Omental fat pad (tissue), 4 donors: ENCODE results near the gene TRAPPC12. TPM values are rescaled to one million over a fixed set of nuclear protein-coding genes. Genes with fewer than 3 reads are reported as not detected.

ENCODE experiments used
- ATAC-seq: fragments of 150-250 bp; one replicate; pipeline ENCODE4 v1.9.1; 2016; ENCODE audit warnings: mild to moderate bottlenecking, moderate library complexity; ENCODE audit not compliant: low FRiP score
- DNase-seq: peaks from one replicate; pipeline ENCODE4 v3.0.0-alpha.2; 2019; ENCODE audit warnings: low spot score
- total RNA-seq, 4 donors: library from RNA; depleted of rRNA; stranded (reverse); fragments of >200 nt; gene quantifications; one replicate each; pipeline ENCODE4 v1.1.0, GENCODE V29; 2016
- TF ChIP-seq, protein P1 (sequence below), 3 donors: fragments of 450-650 bp; IDR thresholded peaks; one replicate each; pipeline ENCODE4 v1.5.1; 2016 to 2017; ENCODE audit warnings: antibody characterized with exemption in 3 of 3, mild to moderate bottlenecking in 3 of 3, moderate library complexity in 2 of 3

Gene TRAPPC12
- total RNA-seq, 4 donors from 2014 or later: 39.3 to 92.1 (median 53.9) TPM

GRCh38 chr2:3526871-3527270 lies 147.4 kb downstream of the TRAPPC12 start:
- TF ChIP-seq, protein P1, sequence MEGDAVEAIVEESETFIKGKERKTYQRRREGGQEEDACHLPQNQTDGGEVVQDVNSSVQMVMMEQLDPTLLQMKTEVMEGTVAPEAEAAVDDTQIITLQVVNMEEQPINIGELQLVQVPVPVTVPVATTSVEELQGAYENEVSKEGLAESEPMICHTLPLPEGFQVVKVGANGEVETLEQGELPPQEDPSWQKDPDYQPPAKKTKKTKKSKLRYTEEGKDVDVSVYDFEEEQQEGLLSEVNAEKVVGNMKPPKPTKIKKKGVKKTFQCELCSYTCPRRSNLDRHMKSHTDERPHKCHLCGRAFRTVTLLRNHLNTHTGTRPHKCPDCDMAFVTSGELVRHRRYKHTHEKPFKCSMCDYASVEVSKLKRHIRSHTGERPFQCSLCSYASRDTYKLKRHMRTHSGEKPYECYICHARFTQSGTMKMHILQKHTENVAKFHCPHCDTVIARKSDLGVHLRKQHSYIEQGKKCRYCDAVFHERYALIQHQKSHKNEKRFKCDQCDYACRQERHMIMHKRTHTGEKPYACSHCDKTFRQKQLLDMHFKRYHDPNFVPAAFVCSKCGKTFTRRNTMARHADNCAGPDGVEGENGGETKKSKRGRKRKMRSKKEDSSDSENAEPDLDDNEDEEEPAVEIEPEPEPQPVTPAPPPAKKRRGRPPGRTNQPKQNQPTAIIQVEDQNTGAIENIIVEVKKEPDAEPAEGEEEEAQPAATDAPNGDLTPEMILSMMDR (IDR thresholded peaks at IDR 0.05): no peak
- DNase-seq (no peak), ATAC-seq (no peak)

DNA sequence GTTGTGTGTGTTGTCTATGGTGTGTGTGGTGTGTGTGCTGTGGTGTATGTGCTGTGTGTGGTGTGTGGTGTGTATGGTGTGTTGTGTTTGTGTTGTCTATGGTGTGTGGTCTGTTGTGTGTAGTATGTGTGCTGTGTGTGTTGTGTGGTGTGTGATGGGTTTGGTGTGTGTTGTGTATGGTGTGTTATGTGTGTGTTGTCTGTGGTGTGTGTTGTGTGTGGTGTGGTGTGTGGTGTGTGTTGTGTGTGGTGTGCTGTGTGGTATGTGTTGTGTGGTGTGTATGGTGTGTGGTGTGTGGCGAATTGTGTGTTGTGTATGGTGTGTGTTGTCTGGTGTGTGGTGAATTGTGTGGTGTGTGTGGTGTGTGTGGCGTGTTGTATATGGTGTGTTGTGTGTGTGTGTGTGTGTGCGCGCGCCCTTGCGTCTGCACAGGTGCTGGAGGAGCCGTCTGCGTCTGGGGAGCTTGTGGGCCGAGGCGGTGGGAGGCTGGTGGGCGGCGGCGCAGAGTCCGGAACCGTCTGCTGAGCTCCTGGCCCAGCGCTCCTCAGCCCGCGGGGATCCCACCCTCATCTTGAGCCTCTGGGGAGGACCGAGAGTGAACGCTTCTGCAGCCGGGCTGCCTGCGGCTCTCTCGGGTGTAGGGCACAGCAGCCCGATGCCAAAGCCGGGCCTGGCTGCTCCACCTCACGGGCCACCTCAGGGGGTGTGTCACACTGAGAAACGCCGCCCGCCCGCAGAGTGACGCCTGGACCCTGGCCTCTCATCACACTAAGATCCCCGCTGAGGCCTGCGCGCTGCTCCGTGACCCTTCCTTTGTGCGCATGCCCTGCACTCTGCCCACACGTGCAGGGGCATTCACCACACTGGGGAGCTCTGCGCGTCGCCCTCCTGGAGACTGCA lies 148.6 kb downstream of the TRAPPC12 start:
- TF ChIP-seq, protein P1 (IDR thresholded peaks at IDR 0.05): no peak
- DNase-seq (no peak), ATAC-seq (no peak)

Other genes with a start within 250 kb of the TRAPPC12 start
- 10 to 100 TPM; 18.5 to 29.8 (median 21.5) TPM for gene EIPR1, start 1.9 kb upstream of the TRAPPC12 start, total RNA-seq
- 100 to 1,000 TPM in 1 of 4 donors, 10 to 100 TPM in 3; 54.6 to 117 (median 71.3) TPM for gene ADI1, start 139.8 kb downstream of the TRAPPC12 start, total RNA-seq
- gene RNASEH1, start 178.6 kb downstream of the TRAPPC12 start, total RNA-seq: 10 to 100 TPM; 17.9 to 26.3 (median 23.8) TPM
- 1,000 to 10,000 TPM; 2,150 to 4,864 (median 2,988) TPM for gene RPS7, start 195.6 kb downstream of the TRAPPC12 start, total RNA-seq
- gene COLEC11, start 215.4 kb downstream of the TRAPPC12 start, total RNA-seq: 10 to 100 TPM in 1 of 4 donors, 1 to 10 TPM in 3; 3.6 to 15.9 (median 5.9) TPM